Measurements from ENCODE around the gene RNF144A.

The RNF144A gene

DNA sequence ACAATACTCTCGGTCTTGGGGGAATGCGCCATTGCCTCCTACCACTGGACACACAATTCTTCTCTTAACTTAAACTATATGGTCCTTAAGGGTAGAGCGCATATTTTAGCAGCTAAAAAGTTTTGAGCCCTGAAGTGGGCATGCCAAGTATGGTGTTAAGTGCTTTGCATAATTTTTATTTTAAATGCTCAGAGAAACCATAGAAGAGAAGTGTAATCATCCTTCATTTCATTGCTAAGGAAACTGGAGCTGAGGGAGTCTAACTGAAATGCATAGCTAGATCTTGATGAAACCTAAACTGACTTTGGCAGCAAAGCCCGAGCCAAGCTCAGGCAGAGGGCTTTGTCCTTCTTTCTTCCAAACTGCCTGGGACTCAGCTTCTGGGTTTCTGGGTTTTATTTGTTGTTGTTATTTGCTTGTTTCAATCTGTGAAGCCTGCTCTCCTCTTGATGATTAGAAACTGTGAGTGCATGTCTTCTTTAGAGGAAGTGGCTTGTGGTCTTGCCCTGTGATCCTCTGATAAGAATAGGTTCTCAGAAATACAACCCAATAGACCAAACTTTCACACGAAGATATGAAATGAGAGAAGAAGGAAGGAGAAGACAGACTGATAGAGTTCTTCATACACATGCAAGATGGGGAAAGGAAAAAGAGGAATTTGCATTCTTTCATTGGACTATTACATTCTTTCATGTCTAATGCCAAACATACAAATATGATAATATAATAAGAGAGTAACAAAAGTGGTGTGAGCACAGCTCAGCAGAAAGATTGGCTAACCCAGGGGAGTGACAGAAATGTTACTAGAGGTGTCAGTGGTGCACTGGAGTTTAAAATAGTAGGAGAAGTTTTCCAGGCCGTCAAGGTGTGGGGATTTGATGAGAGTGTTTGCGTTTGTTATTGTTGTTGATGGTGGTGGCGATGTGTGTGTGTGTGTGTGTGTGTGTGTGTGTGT lies 7.5 kb upstream of the RNF144A start:
- DNase-seq, result no peak

DNA sequence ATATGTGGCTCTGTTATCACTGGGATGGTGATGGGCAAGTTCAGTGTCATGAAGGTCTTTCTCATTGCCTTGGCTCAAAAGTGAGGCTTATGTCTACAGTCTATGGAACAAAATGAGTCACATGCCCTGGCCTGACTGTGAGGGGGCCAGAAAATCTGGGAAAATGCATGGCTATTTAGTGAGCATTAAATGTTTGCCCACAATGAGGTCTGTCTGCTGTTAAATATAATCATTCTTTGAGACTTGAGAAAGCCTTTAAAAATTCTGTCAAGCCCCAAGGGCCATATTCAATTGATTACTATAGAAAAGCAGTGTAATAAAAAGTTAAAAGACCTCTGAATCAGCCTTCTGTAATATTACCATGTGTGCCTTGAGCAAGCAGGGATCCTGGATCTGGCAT lies 5.5 kb upstream of the RNF144A start:
- DNase-seq, result no peak

DNA sequence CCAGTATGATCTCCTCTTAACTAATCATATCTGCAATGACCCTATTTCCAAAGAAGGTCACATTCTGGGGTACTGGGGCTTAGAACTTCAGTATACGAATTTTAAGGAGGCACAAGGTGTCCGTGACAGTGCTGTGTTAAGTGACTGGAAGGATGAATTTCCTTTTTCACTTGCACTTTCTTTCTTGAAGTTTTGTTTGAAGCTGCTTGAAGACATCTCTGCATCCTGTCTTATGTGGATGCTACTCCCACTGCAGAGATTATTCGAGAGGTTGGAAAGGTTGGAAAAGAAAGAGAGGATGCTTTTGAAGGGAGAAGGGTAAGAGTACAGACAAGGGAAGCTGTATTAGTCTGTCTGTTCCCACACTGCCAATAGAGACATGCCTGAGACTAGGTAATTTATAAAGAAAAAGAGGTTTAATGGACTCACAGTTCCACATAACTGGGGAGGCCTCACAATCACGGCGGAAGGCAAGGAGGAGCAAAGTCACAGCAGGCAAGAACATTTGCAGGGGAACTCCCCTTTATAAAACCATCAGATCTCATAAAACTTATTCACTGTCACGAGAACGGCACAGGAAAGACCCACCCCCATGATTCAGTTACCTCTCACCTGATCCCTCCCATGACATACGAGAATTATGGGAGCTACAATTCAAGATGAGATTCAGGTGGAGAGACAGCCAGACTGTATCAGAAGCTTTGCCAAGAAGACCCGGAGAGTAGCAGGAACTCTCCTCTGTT lies 3.6 kb upstream of the RNF144A start:
- DNase-seq, result peak; percentile 44

DNA sequence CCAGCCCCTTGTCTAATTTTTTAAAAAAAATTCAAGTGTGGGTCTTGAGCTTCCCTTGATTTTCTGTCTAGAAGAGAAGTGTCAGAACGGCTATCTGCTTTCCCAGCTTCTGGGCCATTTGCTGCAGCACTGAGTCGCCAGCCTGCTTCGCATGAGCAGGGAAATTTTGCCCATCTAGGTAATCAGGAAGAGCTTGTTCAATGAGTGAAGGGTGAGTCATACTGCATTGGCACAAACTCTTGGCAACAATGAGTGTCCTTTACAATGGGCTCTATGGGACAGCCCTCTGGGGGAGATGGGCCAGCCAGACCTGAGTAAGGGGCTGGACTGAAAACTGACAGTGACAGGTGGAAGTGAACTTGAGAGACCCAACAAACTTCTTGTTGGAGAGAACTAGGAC lies 2.4 kb upstream of the RNF144A start:
- no peak for DNase-seq

DNA sequence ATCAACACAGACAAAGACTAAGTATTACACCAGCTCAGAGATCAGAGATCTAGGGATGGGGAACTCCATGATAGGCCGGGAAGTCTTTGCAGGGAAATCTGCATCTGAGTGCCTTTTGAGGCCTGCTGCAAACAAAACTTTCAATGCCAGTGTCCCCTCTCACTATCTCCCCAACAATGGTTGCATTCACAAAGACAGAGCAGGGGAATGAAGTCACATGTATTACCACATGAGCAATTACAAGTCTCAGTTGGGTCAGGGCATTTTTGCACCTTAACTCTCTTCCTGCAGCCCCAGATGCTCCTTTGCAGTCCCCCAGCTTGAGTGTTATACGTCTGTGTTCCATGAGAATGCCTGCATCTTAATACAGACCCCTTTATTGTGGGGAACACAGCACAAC lies 1.8 kb upstream of the RNF144A start:
- no peak for DNase-seq

DNA sequence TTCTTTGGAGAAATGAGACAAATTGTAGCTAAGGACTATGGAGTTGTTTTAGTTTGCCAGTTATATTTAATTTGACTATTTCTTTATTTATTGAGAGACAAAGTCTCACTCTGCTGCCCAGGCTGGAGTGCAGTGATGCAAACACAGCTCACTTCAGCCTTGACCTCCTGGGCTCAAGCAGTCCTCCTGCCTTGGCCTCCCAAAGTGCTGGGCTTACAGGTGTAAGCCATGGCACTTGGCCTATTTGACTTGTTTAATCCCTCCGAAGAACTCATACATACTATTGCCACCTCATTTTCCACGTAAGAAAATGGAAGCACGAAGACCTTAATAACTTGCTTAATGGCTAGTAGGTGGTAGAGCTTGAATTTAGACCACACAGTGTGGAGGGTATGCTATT lies 988 bp upstream of the RNF144A start:
- DNase-seq, result no peak

DNA sequence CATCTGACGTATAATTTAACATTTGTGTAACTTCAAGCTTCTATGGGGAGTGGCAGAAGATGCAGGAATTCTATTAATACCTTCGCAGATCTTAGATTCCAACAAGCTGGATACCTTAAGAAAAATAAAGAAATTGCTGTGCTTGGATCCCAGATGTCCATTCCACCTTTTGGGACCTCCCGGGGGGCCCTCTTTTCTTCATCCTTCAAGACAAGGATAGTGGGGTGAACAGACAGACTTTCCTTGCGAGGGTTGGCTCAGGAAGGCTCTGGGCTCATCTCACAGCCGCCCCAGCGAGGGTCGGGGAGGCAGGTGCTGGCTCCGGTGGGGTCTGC lies 509 bp upstream of the RNF144A start:
- no peak for DNase-seq

DNA sequence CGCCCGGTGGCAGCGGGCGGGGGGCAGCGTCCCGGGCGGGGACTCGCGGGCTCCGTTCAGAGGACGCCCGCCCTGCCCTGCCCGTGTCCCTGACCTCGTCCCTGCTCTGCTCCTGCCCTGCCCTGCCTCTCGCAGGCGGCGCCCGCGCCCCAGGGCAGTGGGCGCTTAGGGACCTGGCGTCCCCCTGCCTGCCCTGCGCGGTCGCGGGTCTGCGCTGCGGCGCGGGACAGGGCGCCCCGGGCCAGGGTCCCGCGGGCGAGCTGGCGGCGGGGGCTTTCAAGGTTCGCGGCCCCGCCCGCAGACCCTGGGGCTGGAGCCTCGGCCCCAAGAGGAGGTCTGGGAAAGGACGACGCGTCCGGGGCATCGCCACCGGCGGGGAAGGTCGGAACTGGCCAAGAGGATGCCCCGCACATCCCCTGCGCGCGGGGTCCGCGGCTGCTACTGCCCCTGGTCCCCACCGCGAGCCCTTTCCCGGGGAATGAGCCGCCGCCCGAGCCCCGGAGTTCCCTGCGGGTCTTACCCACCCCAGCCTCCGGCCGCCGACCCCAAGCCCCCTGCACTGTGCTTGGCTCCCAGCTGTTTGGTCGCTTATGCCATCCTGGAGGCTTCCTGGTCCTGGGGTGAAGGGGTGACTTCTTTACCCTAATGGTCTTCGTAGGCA lies 679 bp downstream of the RNF144A start:
- no peak for DNase-seq

DNA sequence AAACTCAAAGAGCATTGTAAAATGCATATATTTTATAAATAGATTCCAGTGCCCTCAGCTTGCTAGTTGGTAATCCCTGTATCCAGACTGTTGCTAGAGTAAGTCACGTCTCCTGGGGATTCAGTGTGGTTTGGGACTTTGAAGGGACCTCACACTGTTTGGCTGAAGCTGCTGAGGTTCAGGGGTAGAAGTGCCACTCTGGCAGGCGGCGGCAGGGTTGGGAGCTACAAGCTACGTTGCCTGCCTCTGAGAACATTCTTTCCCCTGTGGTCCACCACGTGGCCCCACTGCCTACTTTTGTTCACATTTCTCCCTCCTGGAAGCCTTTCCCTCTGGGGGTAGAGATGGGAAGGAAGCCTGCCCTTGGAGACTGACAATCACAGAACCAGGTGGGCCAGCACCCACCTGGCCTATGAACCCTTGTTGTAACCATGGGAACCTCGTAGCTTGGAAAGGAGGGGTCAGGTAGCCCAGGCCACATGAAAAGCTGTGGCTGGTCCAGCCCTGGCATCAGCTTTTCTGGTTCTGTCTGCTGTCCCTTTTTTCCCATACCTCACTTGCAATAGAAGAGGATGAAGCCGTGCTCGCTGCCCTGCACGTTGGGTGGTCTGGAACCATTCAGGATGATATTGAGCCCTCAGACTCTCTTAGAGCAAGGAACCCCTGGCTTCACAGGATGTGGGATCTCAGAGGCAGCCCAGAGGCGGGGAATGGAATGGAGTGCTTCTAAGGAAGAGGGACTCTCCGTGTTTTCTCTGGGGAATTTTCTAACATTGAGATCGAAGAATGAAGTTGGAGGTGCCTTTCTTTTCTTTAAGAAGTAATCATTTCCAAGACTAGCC lies 2.9 kb downstream of the RNF144A start:
- DNase-seq, result no peak

DNA sequence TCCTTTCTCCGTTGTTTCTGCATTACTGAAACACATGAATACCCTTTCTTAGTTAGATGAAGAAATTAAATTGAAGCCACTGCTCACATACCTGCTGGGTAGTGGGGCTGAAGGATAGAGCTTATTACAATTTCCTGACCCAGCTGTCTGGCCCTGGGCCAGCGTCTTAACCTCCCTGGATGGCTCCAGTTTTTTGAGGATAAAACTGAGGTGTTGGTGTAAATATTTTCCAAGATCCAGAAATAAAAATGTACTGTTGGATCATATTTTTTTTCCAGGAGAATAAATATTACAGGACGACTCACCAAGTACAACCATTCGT lies 3.5 kb downstream of the RNF144A start:
- no peak for DNase-seq

DNA sequence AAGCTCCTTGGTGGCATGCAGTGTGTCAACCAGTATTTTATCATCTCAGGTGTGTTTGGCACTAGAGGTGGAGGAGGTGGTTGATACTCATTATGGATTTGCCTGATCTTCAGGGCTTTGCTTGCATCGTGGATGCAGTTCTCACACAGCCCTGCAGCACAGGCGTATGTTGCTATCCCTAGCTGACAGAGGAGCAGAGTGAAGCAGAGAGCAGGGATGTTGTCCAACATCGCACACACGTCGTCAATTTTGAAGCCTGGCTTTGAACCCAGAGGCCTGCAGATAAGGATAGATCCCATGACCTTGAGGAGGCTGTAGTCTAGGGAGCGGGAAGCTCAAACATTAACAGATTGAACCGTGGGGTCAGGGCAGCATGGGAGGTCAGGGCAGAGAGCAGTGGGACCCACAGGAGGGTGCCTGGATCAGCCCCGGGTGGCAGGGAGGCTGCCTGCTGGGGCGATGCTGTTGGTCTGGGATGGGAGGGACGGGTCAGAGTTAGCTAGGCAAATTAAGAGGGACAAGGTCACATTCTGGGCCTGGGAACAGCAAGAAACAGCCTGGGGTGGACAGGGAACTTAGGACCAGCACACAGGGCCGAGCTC lies 4.2 kb downstream of the RNF144A start:
- DNase-seq, result no peak

DNA sequence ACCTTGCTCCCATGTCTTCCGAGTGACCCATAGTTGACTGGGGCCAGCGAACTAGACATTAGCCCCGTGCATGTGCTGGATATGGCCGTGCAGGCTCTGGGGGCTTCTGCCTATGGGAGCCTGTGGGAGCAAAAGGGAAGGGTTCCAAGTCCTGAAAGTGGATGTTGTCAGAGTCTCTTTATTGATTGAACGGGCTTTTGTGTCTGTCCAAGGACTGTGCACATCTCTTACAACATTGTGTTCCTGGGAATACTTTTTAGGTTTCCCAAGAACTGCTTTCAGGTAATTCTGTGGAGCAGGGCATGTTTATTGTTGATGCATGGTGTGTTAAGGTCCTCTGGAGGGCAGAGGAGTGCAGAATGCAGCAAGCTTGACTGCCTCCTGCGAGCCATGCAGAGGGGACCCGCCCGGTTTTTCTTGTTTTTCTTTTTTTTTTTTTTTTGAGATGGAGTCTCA lies 5.0 kb downstream of the RNF144A start:
- no peak for DNase-seq

DNA sequence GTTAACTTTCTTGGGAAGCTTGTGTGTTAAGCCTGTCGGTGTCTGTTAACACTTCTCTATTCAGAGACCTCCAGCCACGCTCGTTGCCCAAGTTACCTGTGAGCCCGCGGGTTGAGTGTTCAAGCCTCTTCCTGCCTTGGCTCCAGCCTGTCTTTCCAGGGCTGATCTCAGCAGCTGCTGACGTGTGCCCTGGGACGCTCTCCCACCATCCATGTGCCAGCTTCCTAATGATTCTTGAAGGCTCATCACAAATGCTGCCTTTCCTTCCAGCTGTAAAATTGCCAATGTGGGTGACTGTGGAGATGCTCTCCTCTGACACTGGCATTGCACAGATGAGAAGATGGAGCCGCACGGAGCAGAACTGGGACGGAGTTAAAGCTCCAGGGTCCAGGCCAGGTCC lies 6.1 kb downstream of the RNF144A start:
- no peak for DNase-seq

DNA sequence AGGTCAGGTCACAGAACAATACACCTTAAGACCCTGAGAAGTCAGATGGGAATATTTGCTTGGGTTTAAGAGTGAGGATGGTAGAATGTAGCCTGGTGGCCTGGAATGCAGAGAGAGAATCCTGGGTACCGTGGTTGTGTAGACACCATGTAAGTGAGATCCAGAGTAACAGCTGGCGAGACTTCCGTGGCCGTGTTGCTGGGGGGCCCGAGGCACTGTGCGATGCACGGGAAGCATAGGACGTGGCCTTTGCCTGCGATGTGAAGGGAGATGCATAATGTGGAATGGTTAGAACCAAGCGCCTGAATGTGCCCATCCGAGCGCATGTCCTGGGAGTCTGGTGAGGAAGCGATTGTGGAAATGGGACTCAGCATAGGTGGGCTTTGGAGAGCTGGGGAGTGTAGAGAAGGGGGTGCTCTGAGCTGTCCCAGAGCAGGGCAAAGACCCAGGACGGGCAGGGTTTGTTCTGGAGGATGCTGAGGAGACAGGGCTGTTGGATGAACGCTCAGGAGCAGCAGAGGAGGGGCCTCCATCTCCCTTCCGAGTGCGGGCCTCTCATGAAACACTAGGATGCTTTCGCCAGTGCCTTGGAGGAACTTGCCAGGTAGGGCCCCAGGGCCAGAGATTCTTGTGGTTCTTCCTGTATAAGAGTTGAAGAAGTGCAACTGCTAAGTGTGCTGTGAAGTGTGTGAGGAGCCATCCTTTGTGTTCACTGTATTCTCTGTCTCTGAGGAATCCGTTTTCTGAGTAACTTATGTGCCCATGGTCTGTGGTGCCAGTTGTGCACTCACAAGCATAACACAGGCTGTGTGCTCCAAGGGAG lies 7.1 kb downstream of the RNF144A start:
- DNase-seq, result no peak

DNA sequence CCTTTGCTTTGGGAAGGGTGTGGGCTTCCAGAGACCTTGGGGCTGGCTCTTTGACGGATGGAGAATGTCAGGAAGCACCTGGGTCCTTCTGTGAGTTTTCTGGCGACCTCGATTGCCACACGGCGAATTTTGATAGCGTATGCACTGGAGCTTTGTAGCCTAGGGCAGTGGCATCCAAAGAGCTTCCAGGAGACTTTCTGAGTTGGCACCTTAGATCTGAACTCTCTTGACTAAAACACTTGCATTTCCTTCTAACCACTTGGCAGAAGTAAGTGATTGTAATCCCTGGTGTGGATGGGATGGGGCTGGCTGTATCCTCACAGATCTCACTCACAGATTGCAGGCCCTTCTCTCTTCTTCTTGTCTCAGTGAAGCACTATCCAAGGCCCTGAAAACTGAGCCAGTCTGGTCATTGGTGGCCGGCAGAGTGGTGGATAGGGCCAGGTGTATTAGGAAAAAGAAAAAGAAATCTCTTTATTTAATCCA lies 7.8 kb downstream of the RNF144A start:
- DNase-seq, result no peak

DNA sequence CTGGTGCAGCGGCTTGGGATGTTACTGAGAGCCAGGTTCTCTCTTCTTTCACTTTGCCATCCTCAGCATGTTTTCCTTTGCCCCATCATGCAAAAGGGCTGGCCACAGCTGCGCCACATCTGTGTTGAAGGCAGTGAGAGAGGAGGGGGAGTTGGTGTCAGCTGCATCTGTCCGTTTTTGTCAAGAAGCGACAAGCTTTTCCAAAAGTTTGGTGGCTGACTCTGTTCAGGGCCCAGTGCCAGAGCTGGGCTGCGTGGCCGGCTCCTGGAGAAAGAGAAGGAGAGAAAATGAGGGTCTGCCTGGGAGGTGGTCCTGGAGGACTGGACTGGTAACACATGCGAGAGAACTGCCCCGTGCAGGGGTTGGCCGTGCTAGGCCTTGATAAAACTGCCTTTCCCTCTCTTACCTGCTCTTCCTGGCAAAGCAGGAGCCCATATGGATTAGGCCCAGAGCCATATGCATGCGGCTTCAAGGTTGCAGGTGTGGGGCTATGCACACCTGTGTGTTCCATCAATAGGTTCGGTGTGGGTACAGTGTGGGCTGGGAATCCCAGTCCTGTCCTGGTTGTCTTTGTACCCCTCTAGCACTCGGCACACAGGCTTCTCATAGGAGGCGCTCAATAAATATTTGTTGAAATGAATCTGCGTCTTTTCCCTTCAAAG lies 9.0 kb downstream of the RNF144A start:
- DNase-seq, result no peak

DNA sequence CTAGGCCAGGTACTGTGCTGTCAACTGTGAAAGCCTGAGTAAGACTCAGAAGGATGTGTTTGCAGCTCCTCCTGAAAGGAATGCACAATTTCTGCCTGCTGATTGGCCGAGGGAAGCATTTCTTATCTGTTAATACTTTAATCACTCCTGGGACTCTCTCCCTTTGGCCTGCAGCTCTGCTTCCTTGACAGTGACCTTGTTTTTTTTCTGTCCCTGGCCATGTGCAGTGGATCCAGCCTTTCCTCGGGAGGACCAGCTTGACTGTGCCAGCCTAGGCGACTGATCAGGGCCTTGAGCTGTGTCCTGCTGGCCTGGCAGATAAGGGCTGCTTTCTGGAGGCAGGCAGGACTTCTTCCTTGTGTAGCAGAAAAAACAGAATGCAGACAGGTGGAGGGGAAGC lies 10.0 kb downstream of the RNF144A start:
- no peak for DNase-seq

DNA sequence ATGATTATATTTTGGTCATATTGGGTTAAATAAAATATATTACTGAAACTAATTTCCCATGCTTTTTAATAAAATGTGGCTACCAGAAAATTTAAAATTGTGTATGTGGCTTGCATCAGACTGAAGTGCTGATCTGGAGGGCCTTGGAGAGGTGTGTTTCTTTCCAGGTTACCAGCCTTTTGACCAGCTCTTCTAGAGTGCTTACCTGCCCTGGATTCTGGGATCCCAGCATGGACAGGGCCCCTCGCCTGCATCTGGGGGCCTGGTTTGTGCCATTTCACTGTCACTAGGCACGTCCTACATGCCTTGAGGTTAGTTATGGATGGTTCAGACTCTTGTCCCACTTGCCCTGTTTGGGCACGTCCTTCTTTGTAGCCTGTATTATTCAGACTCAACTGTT lies 10.5 kb downstream of the RNF144A start:
- DNase-seq, result no peak

DNA sequence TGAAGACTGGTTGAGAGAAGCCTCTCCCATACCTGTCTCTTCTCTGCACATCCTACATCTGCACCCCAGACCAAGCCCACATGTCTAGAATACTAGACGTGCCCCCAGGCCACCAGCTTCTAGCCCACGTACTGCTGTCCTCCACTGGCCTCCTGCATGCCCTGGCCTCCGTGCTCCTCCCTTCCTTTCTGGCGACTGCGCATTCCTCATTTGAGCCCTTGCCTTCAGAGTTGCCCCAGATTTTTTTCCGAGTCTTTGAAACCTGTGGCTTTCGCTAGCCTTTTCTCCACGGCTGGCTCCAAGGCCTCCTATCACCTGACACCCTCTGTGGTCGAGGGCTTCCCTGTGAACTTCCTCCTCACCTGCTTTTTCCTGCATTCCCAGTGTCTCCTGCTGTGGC lies 11.2 kb downstream of the RNF144A start:
- DNase-seq, result no peak

DNA sequence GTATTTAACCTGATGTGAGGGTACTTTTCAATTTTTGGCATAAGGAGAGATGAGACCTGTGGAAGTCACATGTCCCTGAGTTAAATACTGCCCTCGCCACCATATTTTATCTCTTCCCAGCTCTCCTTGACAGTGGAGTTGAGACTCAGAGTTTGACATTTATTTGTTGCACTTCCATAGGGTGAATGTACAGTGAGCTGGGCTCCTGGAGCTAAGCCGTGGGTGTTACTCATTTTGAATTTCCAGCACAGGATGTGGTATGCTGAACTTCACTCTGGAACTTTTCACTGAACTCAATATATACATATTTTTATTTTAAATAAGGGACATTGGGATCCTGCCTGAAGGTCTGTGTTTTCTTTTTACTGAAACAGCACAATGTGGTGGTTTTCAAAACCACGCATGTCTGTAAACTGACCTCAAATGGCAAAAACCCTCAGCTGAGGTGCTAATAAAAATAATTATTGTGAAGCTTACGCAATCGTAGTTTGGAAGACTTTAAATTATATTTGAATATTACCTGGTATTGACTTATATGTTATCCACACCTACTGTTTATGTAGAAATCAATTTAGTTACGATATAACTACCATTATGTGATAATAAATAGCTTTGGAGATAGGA lies 12.1 kb downstream of the RNF144A start:
- no peak for DNase-seq
